ENCODE data around the gene PRAC2. TPM values are rescaled to one million over a fixed set of nuclear protein-coding genes. Genes with fewer than 3 reads are reported as not detected.

Gene PRAC2
- total RNA-seq, 2 donors from 2014 or later, result not detected

DNA sequence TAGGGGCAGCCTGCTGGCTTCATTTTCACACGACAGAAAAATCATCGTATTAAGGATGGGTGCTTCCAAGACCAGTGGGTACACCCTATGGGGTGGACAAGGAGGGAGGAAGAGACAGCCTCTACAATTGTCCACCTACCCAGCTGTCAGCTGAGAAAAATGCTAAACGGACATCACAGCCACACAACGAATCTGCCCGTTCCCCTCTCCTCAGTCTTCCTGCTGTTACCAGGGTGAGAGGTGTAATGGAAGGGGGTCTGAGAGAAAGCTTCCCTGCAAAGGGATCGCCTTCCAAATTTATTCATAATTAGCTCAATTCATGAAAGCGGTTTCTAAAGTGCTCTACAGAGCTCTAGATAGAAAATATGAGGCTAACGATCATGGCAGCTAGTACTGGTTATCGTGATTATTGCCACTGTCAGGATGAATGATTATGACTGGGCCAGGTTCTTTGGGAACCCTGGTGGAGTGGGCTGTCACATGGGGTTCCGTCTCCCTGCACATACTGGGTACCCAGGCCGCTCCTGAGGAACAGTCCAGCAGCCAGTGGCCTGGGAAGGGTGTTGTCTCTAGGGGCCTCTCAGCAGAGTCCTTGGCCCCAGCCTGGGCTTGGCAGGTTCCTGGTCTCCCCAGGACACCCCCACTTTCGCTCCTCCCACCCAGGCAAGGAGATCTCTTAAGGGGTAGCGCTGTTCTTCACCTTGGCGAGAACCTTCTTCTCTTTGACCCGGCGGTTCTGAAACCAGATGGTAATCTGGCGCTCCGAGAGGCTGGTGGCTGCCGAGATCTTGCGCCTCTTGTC is 3.3 kb downstream of the PRAC2 start:
- H3K36me3 Mint-ChIP-seq (ENCODE audit: low read depth), result no peaks in the 10 kb centered on the region
- H3K27me3 Mint-ChIP-seq, result peaks cover 75% of the 10 kb centered on the region
- H3K9me3 Mint-ChIP-seq, result no peaks in the 10 kb centered on the region
- no peak for ATAC-seq (replicated peaks)
- no peak overlapping the region for H3K4me3 Mint-ChIP-seq
- no peak overlapping the region for H3K27ac Mint-ChIP-seq
- peaks cover 7% of the 10 kb centered on the region for H3K4me1 Mint-ChIP-seq

DNA sequence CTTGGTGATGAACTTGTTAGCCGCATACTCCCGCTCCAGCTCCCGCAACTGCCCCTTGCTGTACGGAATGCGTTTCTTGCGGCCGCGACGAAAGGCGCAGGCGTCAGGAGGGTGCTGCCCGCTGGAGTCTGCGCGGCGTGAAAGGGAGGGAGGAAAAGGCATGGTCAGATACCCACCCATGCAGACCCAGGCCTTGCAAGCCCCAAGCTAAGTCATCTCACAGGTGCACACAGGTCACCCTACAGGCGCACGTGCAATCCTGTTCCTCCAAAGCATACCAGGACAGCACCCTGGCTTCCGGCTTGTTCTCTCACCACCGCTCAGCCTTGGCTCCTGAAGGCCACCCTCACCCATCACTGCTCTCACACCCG is 3.9 kb downstream of the PRAC2 start:
- no peak overlapping the region for H3K4me3 Mint-ChIP-seq
- peaks cover 80% of the 10 kb centered on the region for H3K27me3 Mint-ChIP-seq
- H3K9me3 Mint-ChIP-seq, result no peaks in the 10 kb centered on the region
- no peaks in the 10 kb centered on the region for H3K36me3 Mint-ChIP-seq (ENCODE audit: low read depth)
- peaks cover 7% of the 10 kb centered on the region for H3K4me1 Mint-ChIP-seq
- H3K27ac Mint-ChIP-seq, result no peak overlapping the region
- ATAC-seq (replicated peaks), result no peak

DNA sequence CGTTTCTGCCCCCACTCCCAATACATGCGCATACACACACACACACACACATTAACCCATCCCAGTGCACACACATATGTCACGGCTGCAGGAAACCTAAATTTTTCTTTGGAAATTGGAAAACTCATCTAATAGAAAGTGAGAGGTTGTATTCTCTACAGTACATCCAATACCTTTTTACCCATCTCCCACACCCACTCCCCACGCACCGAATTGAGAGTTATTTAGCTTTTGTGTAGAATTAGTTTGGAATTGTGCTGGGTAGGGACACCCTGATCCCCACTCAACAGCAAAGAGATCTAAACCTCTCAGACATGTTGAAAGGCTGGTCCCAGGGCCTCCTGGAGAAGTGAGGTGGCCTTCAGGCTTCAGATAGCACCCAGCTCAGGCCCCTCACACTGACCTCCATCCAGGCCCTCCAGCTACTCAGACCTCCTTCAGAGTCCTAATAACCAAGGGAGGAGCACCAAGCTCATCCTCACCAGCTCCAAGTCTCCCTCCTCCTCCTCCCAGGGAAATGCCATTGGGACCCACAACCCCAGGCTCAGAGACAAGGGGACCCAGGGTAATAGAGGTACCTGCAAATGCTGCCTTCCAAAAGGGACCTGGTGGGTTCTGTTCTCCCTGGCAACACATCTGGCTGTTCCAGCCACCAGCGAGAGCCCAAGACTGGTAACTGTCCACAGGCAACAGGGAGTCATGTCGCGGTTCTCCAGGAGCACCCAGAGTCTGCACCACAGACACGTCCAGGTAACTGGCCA is 4.6 kb downstream of the PRAC2 start:
- no peaks in the 10 kb centered on the region for H3K9me3 Mint-ChIP-seq
- H3K4me3 Mint-ChIP-seq, result peak overlapping the region; percentile 32
- H3K27me3 Mint-ChIP-seq, result peaks cover 77% of the 10 kb centered on the region
- H3K36me3 Mint-ChIP-seq (ENCODE audit: low read depth), result no peaks in the 10 kb centered on the region
- H3K4me1 Mint-ChIP-seq, result peaks cover 7% of the 10 kb centered on the region
- H3K27ac Mint-ChIP-seq, result no peak overlapping the region
- no peak for ATAC-seq (replicated peaks)

DNA sequence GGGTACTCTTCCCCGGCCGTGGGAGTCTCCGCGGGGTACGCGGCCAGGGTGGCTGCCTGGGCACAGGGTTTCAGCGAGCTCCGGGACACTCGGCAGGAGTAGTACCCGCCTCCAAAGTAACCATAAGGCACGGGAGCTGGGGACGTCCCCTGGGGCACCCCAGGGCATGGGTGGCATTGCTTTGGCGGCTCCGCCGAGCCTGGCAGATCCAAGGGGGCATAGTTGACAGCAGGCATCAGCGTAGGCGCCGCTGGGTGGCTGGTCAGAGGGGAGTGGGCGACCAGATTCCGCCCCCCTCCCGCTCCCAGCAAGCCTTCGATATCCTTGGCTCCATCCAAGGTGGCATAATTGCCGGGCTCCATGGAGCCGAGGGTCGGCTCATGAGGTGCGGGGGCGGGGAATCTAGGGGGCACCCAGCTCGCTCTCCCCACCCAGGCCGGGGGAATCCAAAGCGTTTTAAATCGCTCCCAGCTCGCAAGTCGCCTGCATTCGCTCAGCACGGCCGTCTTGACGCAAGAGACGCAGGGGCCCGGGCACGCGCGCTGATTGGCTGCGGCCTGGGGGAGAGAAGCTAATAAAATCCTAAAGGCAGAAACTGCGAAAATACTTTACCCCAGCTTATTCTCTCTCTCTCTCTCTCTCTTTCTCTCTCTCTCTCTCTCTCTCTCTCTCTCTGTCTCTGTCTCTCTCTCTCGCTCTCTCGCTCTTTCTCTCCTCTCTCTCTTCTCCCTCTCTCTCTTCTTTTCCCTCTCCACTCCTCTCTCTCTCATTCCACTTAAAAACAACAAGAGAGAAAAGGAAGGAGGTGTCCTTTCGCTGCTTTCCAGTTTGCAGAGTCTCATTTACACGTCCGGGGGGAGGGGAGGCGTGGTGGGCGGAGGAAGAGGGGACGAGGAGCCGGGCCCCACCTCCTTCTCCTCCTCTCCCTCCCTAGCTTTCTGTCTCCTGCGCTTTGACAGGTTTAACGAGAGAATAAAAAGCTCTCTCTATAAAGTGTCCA is 5.5 kb downstream of the PRAC2 start, which contains the start of gene HOXB13:
Gene HOXB13, minus strand, starts transcription at position 519 of the 1,000 bp plus-strand sequence. Its CDS starts 157 bp downstream, at position 362.
- Mint-ChIP-seq H3K4me3 (peak within 1 kb of the TSS; percentile 32), H3K36me3 (ENCODE audit: low read depth) (no peaks in the 10 kb centered on the region), H3K27me3 (peaks cover 83% of the 10 kb centered on the region), H3K27ac (no peak within 1 kb of the TSS), H3K4me1 (peaks cover 11% of the 10 kb centered on the region), H3K9me3 (no peaks in the 10 kb centered on the region)
- ATAC-seq (replicated peaks), result no peak

DNA sequence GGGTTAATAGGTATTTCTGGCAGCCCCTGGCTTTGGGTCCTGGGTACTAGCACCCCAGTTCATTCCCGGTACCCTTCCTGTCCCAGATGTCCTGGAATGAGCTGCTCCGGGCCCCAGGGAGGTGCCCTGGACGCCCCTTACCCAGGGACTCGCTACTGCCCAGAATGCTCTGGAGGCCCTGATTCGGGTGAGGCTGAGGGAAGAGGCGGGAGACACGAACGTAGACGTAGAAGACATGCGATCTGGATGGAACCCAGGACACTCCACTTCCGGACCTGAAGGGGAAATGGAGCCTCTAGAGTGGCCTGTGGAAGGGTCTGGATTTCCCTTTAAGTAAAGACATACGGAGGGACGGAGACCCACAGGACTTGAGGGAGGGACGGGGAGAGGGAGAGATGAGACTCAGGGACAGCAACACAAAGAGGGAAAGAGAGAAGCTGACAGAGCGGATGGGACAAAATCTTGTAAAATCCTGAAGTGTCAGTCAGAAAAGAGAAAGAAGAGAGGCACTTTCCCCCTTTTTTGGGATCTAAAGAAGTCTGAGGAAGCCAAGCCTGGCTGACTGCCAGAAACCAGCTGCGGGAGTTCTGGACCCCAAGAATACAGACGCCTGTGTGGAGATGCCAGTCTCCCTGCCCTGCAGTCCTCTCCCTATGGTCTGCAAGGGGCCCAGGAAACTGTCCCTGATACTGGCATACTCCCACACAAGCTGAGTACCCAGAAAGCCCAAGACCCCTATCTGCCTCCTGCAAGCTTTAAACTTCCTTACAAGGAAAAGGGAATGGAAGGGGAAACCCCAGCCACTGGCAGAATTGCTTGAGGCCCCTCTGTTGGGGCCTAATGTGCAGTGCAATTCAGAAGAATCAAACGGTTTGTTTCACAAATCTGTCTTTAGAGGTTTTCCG is 6.6 kb downstream of the PRAC2 start:
- Mint-ChIP-seq H3K27me3 (peaks cover 82% of the 10 kb centered on the region), H3K4me3 (no peak overlapping the region), H3K36me3 (ENCODE audit: low read depth) (no peaks in the 10 kb centered on the region), H3K9me3 (no peaks in the 10 kb centered on the region), H3K4me1 (peaks cover 7% of the 10 kb centered on the region), H3K27ac (no peak overlapping the region)
- no peak for ATAC-seq (replicated peaks)

DNA sequence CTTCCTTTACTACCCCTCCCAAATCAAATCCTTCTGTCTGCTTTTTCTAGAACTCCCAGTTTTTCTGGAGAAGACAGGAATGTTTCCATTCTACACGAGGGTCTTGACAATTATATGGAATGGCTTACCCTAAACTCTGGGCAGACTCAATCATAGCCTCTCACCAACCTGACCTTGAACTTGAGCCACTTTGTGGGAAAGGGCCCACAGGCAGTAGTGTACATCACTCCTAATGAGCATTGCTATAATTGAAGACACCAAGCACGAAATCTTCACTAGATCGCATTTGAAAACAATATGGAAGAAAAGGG is 7.2 kb downstream of the PRAC2 start:
- no peaks in the 10 kb centered on the region for H3K9me3 Mint-ChIP-seq
- ATAC-seq (replicated peaks), result no peak
- no peaks in the 10 kb centered on the region for H3K36me3 Mint-ChIP-seq (ENCODE audit: low read depth)
- peaks cover 81% of the 10 kb centered on the region for H3K27me3 Mint-ChIP-seq
- no peak overlapping the region for H3K4me3 Mint-ChIP-seq
- peaks cover 7% of the 10 kb centered on the region for H3K4me1 Mint-ChIP-seq
- no peak overlapping the region for H3K27ac Mint-ChIP-seq

DNA sequence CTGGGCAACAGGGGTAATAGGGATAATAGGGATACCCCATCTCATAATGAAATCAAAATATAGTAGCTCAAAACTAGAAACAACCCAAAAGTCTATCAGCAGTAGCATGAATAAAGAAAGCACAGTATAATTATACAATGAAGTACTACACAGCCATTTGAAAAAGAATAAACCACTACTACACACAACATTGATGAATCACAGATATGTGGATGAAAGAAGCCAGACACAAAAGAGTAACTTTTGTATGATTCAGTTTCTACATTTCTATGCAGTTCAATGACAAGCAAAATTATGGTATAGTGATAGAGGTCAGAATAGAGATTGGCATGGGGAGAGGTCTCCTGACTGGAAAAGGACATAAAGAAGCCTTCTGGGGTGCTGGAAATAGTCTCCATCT is 8.4 kb downstream of the PRAC2 start:
- Mint-ChIP-seq H3K9me3 (no peaks in the 10 kb centered on the region), H3K27ac (no peak overlapping the region), H3K4me3 (no peak overlapping the region), H3K36me3 (ENCODE audit: low read depth) (no peaks in the 10 kb centered on the region), H3K27me3 (peaks cover 84% of the 10 kb centered on the region), H3K4me1 (peaks cover 7% of the 10 kb centered on the region)
- ATAC-seq (replicated peaks), result no peak

DNA sequence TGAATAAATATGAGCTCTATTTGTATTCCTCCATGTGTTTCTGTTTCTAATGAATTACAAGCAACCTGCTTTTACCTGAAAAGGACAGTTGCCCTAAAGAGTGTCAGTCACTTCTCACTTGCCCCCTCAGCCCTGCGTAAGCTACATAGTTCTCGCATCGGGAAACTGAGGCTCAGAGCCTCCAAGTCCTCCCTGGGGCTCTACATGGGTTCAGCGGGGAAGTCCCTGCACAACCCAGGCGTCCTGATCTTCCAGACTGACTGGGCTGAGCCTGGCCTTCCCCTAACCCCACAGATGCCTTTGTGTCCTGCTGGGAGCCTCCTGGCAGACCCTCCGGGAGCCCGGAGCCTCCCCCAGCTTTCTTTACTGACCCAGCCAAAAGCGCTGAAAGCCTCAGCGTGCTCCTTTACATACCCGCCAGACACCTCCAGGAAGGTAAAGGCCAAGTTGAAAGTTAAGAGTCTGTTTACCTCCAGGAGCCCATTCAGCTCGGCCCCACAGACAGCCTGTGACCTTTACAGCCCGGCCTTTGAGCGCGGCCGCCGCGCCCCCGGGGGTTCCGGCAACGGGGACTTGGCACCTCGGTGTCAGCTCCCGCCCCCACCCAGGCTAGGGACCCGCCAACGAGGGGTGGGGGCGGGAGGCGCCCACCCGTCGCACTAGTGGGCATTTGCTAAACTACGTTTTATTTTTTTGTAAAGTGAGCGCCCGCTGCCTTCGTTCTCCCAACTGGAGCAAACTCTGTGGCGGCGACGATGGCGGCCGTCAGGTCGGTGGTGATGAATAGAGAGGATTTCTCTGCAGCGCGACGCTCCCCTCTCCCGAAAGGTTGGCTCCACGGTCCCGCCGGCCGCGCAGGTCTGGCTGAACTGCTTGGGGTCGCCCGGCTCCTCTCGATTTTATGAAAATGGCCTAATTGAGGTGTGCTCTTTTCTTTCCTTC is 10.0 kb downstream of the PRAC2 start:
- H3K36me3 Mint-ChIP-seq (ENCODE audit: low read depth), result no peaks in the 10 kb centered on the region
- no peak for ATAC-seq (replicated peaks)
- H3K27ac Mint-ChIP-seq, result peak overlapping the region; percentile 5
- H3K4me3 Mint-ChIP-seq, result peak overlapping the region; percentile 40
- H3K27me3 Mint-ChIP-seq, result peaks cover 83% of the 10 kb centered on the region
- H3K9me3 Mint-ChIP-seq, result no peaks in the 10 kb centered on the region
- peaks cover 7% of the 10 kb centered on the region for H3K4me1 Mint-ChIP-seq

DNA sequence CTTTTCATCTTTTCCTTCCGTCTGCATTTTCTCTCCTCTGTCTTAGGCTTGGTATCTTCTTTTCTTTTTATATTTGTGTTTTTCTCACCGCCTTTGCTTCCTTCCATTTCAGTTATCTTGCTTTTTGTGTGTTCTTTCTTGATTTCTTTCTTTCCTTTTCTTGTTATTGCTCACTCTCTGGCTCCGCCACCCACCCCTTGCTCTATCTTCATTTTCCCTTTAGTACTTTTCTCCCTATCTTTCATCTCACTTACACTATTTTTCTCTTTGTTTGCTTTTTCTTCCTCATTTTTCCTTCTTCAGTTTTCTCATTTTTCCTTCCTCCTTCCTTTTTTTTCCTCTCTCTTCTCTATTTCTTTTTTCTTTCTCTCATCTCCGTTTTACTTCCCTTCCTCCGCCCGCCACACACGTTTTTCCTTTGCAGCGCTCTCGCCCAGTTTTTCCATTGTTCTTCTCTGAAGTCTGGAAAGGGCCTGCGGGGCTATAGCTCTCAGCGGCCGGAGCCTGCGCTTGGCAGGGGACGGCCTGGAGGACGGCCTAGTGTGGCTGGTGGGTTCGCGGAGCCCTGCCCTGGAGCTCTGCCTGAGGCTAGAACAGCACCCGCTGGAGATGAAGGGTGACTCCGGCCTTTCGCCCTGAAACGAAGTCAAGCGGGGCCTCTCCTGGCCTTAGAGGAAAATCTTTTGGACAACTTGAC is 10.8 kb downstream of the PRAC2 start:
- Mint-ChIP-seq H3K4me1 (peaks cover 7% of the 10 kb centered on the region), H3K27me3 (peaks cover 84% of the 10 kb centered on the region), H3K4me3 (peak overlapping the region; percentile 40), H3K27ac (peak overlapping the region; percentile 5), H3K36me3 (ENCODE audit: low read depth) (no peaks in the 10 kb centered on the region), H3K9me3 (no peaks in the 10 kb centered on the region)
- ATAC-seq (replicated peaks), result no peak

DNA sequence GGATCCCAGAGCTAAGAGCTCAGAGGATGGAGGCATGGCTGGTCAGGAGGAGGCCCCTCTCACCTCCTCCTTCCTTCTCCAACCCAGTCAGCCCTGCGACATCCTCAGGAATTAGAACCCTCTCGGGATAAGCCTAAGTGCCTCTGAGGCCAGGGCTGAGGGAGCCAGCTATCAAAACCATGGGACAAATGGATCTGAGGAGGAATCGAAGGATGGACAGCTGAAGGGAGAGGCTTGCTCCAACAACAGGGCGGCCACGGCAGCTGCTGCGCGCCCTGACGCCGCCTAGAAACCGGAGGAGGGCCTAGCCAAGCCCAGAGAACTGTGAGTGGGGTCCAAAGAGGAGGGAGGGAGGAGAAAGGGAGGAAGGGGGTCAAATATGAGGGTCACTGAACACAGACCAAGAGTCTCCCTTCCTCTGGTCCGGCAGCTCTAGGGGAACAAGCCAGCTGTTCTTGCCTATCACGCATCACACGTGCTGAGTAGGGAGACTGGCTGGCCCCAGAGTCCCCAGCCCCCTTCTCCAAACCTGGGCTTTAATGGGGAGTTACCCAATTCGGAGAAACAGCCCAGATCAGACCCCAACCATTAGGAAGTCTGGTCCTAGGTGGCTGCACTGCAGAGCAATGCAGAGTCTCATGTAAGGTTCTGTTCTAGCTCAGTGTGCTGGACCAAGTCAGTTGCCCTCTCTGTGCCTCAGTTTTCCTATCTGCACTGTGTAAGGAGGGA is 11.5 kb downstream of the PRAC2 start:
- Mint-ChIP-seq H3K4me3 (no peak overlapping the region), H3K27ac (no peak overlapping the region), H3K27me3 (peaks cover 84% of the 10 kb centered on the region), H3K4me1 (peaks cover 7% of the 10 kb centered on the region), H3K36me3 (ENCODE audit: low read depth) (no peaks in the 10 kb centered on the region), H3K9me3 (no peaks in the 10 kb centered on the region)
- no peak for ATAC-seq (replicated peaks)

DNA sequence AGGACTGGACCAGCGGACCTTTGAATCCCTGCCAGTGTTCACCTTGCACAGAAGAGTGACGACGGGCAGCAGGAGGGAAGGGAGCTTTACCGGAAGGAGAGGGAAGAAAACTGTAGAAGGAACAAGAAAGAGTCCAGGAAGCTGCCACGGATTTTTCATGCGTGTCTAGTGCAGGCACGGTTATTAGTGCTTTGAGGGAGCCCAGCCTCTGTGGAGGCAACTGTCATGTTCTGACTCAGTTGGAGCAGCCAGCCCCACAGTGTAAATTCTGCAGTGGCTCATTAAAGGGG is 12.0 kb downstream of the PRAC2 start:
- H3K27me3 Mint-ChIP-seq, result peaks cover 80% of the 10 kb centered on the region
- no peaks in the 10 kb centered on the region for H3K36me3 Mint-ChIP-seq (ENCODE audit: low read depth)
- ATAC-seq (replicated peaks), result no peak
- no peak overlapping the region for H3K4me3 Mint-ChIP-seq
- H3K27ac Mint-ChIP-seq, result no peak overlapping the region
- no peaks in the 10 kb centered on the region for H3K9me3 Mint-ChIP-seq
- peaks cover 7% of the 10 kb centered on the region for H3K4me1 Mint-ChIP-seq
